HepG2 (cell line): ENCODE data around the gene TMEM132D. TPM values are rescaled to one million over a fixed set of nuclear protein-coding genes. Genes with fewer than 3 reads are reported as not detected.

Source experiments
- ATAC-seq: fragments of 200-7000 bp; cut with Tn5 transposase; 3 replicates; pipeline ENCODE4 v1.9.1; 2020; ENCODE audit warnings: mild to moderate bottlenecking, moderate library complexity
- BruUV-seq: library from RNA; stranded (reverse); fragments of 400-500 nt; replicated peaks from 2 replicates; lab custom pipeline; 2021; lab: Mats Ljungman, UMichigan
- CTCF ChIA-PET: fragments of 300-600 bp; formaldehyde crosslinking; extraction: SDS; loops from one replicate; lab custom pipeline; 2021; ENCODE audit warnings: low total read pairs, inconsistent platforms, low intra/inter-chr PET ratio; lab: Yijun Ruan, JAX
- POLR2A ChIA-PET: fragments of 350-600 bp; sonication (Branson Sonifier 250); formaldehyde crosslinking; loops from one replicate; lab custom pipeline; 2020; ENCODE audit warnings: antibody characterized with exemption, inconsistent platforms; lab: Yijun Ruan, JAX
- DNase-seq: peaks from one replicate; pipeline ENCODE4 v3.0.0-alpha.2; 2015; ENCODE audit warnings: low spot score
- FAIRE-seq: peaks from 3 replicates; lab custom pipeline; 2011; peaks lifted over from hg19 to GRCh38; lab: Jason Lieb, UNC
- H2AFZ ChIP-seq: one replicate; pipeline ENCODE4 v1.6.1; 2011; ENCODE audit warnings: low read length, inconsistent platforms
- H3K27ac ChIP-seq: fragments of 300-600 bp; 3 replicates; pipeline ENCODE4 v1.8.0; 2011; ENCODE audit warnings: mixed run types, mild to moderate bottlenecking, mixed read lengths, low read length, inconsistent platforms; ENCODE audit not compliant: insufficient read depth; ENCODE audit errors: extremely low read length
- H3K27me3 ChIP-seq, 2 experiments: fragments of 200-600 bp in 1 of 2; 2 replicates in 1 of 2; 3 replicates in 1 of 2; pipeline versions ENCODE4 v1.6.0 to v1.8.0; 2011; ENCODE audit warnings: low read length in 2 of 2, mild to moderate bottlenecking in 2 of 2, moderate library complexity in 2 of 2, inconsistent platforms in 1 of 2; ENCODE audit not compliant: insufficient read depth in 2 of 2, control insufficient read depth in 1 of 2
- H3K36me3 ChIP-seq, 2 experiments: fragments of 200-600 bp in 1 of 2; replicated peaks in 1 of 2; 2 replicates in 1 of 2; 3 replicates in 1 of 2; pipeline versions ENCODE4 v1.5.1 to v1.8.0; 2011; ENCODE audit warnings: low read length in 2 of 2, inconsistent platforms in 1 of 2; ENCODE audit not compliant: insufficient read depth in 2 of 2, control insufficient read depth in 1 of 2
- H3K4me1 ChIP-seq: 2 replicates; pipeline ENCODE4 v1.5.1; 2012; ENCODE audit warnings: low read length, inconsistent platforms; ENCODE audit not compliant: insufficient read depth
- H3K4me2 ChIP-seq: 2 replicates; pipeline ENCODE4 v1.6.0; 2011; ENCODE audit warnings: low read depth, low read length, inconsistent platforms
- H3K4me3 ChIP-seq, 3 experiments: fragments of 200-600 bp in 1 of 3; sonication (generic), shearing (Covaris generic) in 1 of 3; replicated peaks in 1 of 3; 2 replicates each; pipeline ENCODE4 v1.5.1; 2011 to 2016; ENCODE audit warnings: low read length in 3 of 3, inconsistent platforms in 2 of 3, low read depth in 2 of 3, mild to moderate bottlenecking in 2 of 3, control low read depth in 1 of 3, mixed read lengths in 1 of 3; ENCODE audit not compliant: insufficient read depth in 1 of 3
- H3K79me2 ChIP-seq: one replicate; pipeline ENCODE4 v1.6.1; 2011; ENCODE audit warnings: low read length, inconsistent platforms; ENCODE audit not compliant: insufficient read depth
- H3K9ac ChIP-seq: 2 replicates; pipeline ENCODE4 v1.6.0; 2011; ENCODE audit warnings: mild to moderate bottlenecking, low read depth, low read length, inconsistent platforms; ENCODE audit not compliant: insufficient read depth
- H3K9me3 ChIP-seq: 2 replicates; pipeline ENCODE4 v1.5.1; 2012; ENCODE audit warnings: mild to moderate bottlenecking, low read length
- H4K20me1 ChIP-seq: 2 replicates; pipeline ENCODE4 v1.6.0; 2011; ENCODE audit warnings: inconsistent platforms, mild to moderate bottlenecking, low read length, moderate library complexity; ENCODE audit not compliant: insufficient read depth
- CREM ChIP-seq, 2 experiments: sonication (generic) in 1 of 2; formaldehyde crosslinking in 1 of 2; IDR thresholded peaks; 2 replicates each; pipeline versions ENCODE4 v1.4.0 to v1.6.1; 2016 to 2020; ENCODE audit warnings: antibody characterized with exemption in 1 of 2, mild to moderate bottlenecking in 1 of 2, missing genetic modification reagents in 1 of 2
- E2F5 ChIP-seq: sonication (generic); formaldehyde crosslinking; conservative IDR thresholded peaks from 2 replicates; pipeline ENCODE4 v1.4.0; 2020; ENCODE audit warnings: missing genetic modification reagents
- HHEX ChIP-seq: IDR thresholded peaks from 2 replicates; pipeline ENCODE4 v1.6.1; 2016; ENCODE audit warnings: control low read depth
- HNRNPH1 ChIP-seq: fragments of 200-400 bp; formaldehyde crosslinking; optimal IDR thresholded peaks from 2 replicates; pipeline ENCODE3; 2017; ENCODE audit warnings: mild to moderate bottlenecking, low read depth, low read length
- LBX2 ChIP-seq: sonication (generic); formaldehyde crosslinking; IDR thresholded peaks from 2 replicates; pipeline ENCODE4 v1.5.0; 2020; ENCODE audit warnings: missing genetic modification reagents, mild to moderate bottlenecking, borderline replicate concordance
- MBNL3 ChIP-seq: fragments of 250-450 bp; sonication (Bioruptor Pico); conservative IDR thresholded peaks from 2 replicates; pipeline ENCODE4 v1.8.0; 2022; ENCODE audit warnings: mild to moderate bottlenecking, inconsistent platforms
- MTA1 ChIP-seq: sonication (generic); formaldehyde crosslinking; IDR thresholded peaks from 2 replicates; pipeline ENCODE4 v1.4.0; 2020; ENCODE audit warnings: missing genetic modification reagents, mild to moderate bottlenecking, borderline replicate concordance
- SNAI1 ChIP-seq: sonication (generic); formaldehyde crosslinking; IDR thresholded peaks from 2 replicates; pipeline ENCODE4 v1.5.0; 2020; ENCODE audit warnings: mild to moderate bottlenecking, missing genetic modification reagents, borderline replicate concordance
- U2AF1 ChIP-seq: fragments of 200-400 bp; formaldehyde crosslinking; optimal IDR thresholded peaks from 2 replicates; pipeline ENCODE3; 2017; ENCODE audit warnings: mild to moderate bottlenecking, low read depth, low read length
- ZBED4 ChIP-seq: sonication (generic); formaldehyde crosslinking; IDR thresholded peaks from 2 replicates; pipeline ENCODE4 v1.4.0; 2020; ENCODE audit warnings: missing genetic modification reagents, borderline replicate concordance
- ZNF512B ChIP-seq: sonication (generic); formaldehyde crosslinking; IDR thresholded peaks from 2 replicates; pipeline ENCODE4 v1.5.1; 2020; ENCODE audit warnings: missing genetic modification reagents, mild to moderate bottlenecking, borderline replicate concordance
- ZNF850 ChIP-seq: sonication (generic); formaldehyde crosslinking; conservative IDR thresholded peaks from 2 replicates; pipeline ENCODE4 v1.9.0; 2021; ENCODE audit warnings: mild to moderate bottlenecking, missing genetic modification reagents
- WGBS: methylation state at CpG from one replicate; pipeline ENCODE4 v1.1.6; 2017; ENCODE audit warnings: low lambda C conversion rate; 5-methylcytosine and 5-hydroxymethylcytosine counted together
- in situ Hi-C: cut with HindIII; loops from 2 replicates; pipeline ENCODE4 v1.10.0; 2017; ENCODE audit warnings: low pct_unique_long_range_greater_than_20kb; ENCODE audit not compliant: extremely low pct_ligation_motif_present
- intact Hi-C: fragments of 100-400 bp; cut with micrococcal nuclease; formaldehyde crosslinking; loops from one replicate; pipeline ENCODE4 v1.10.0; 2022; ENCODE audit not compliant: unreplicated experiment
- polyA plus RNA-seq, 8 experiments: library from polyadenylated mRNA; depleted of rRNA in 3 of 8; stranded (reverse) in 7 of 8; unstranded in 1 of 8; fragments of >200 nt; fragmentation: Illumina TruSeq in 4 of 8; extraction: Trizol in 4 of 8; gene quantifications; 2 replicates each; pipeline versions ENCODE4 v1.2.1 to v1.2.3, GENCODE V29; 2011 to 2016; ENCODE audit warnings: low read depth in 4 of 8, missing spikeins in 1 of 8, mixed read lengths in 1 of 8; ENCODE audit not compliant: insufficient read depth in 1 of 8
- total RNA-seq, 5 experiments: library from RNA; depleted of rRNA; stranded (reverse); fragments of >200 nt; fragmentation: Illumina TruSeq; extraction: Trizol; gene quantifications; 2 replicates each; pipeline ENCODE4 v1.2.3, GENCODE V29; 2016; ENCODE audit warnings: low read depth in 1 of 5

Gene TMEM132D
- total and polyA plus RNA-seq, 2 of the 13 experiments (the other 11 are each of a cell fraction or from before 2014, with no cell fraction given), result not detected

- TF ChIP-seq ZBED4 (no peak), CREM (IDR thresholded peaks at IDR 0.05) (no peak), CREM (CRISPR knock-in tag; IDR thresholded peaks at IDR 0.05) (no peak)
- TF ChIP-seq, all 625 proteins: peak for 0
Measured at GRCh38 chr12:129486931-129487330, 416.9 kb downstream of the TMEM132D start (continued).

GRCh38 chr12:129483111-129483893, 420.5 kb downstream of the TMEM132D start:
- POLR2A ChIA-PET, result no interaction called here
- FAIRE-seq, result no peak
- in situ Hi-C loops, result no loop called here
- no peak for TF ChIP-seq U2AF1
- no peak for TF ChIP-seq HHEX (CRISPR knock-in tag)
- no peak for TF ChIP-seq E2F5 (CRISPR knock-in tag)
- no peak for TF ChIP-seq ZNF850 (CRISPR knock-in tag)
- no peak for TF ChIP-seq SNAI1 (CRISPR knock-in tag)
- TF ChIP-seq MBNL3 (CRISPR knock-in tag), result no peak
- no peak for TF ChIP-seq LBX2 (CRISPR knock-in tag)
- TF ChIP-seq ZNF512B (CRISPR knock-in tag), result no peak
- TF ChIP-seq HNRNPH1, result no peak
- TF ChIP-seq MTA1 (CRISPR knock-in tag), result no peak

More at GRCh38 chr12:129483111-129483893, 420.5 kb downstream of the TMEM132D start:
- no peaks in the 10 kb centered on the region for H3K4me1 ChIP-seq
- CTCF ChIA-PET, result no interaction called here
- no peak overlapping the region for H2AFZ ChIP-seq
- H3K4me3 ChIP-seq, result no peak overlapping the region
- no peak overlapping the region for H3K27ac ChIP-seq
- no peak for DNase-seq
- intact Hi-C loops, result no loop called here
- no peaks in the 10 kb centered on the region for H3K79me2 ChIP-seq
- H3K9me3 ChIP-seq, result no peaks in the 10 kb centered on the region
- H3K9ac ChIP-seq, result no peak overlapping the region
- ATAC-seq, result no peak
- no peaks in the 10 kb centered on the region for H3K36me3 ChIP-seq
- BruUV-seq, result no TSS peak
- 17% methylated on average over 15 of the region's 16 CpGs for WGBS
- peaks cover 0 to 3% of the 10 kb centered on the region in 2 experiments; a peak in 1 of 5 replicates for H3K27me3 ChIP-seq
- H3K4me2 ChIP-seq, result no peak overlapping the region
- no peaks in the 10 kb centered on the region for H4K20me1 ChIP-seq
